ENCODE data around the gene COL11A1.

GRCh38 chr1:103002005-103002404 is 106.3 kb downstream of the COL11A1 start:
- no peak for TF ChIP-seq MYC (IDR thresholded peaks at IDR 0.05; ENCODE audit: low read depth, low read length)
- TF ChIP-seq CTCF (IDR thresholded peaks at IDR 0.05; ENCODE audit: extremely low read depth in 1 of 2, insufficient read depth in 1 of 2, low read depth in 1 of 2, low read length in 2 of 2), result no peak
